HepG2 (cell line): ENCODE measurements around the gene CDH13. TPM values are rescaled to one million over a fixed set of nuclear protein-coding genes. Genes with fewer than 3 reads are reported as not detected.

Experiments
- ATF6 ChIP-seq: sonication (generic); formaldehyde crosslinking; conservative IDR thresholded peaks from 2 replicates; pipeline ENCODE4 v1.4.0; 2020; ENCODE audit warnings: missing genetic modification reagents
- BHLHE40 ChIP-seq: IDR thresholded peaks from 2 replicates; pipeline ENCODE4 v1.6.1; 2011; ENCODE audit warnings: low read length, improper control_type of control experiment
- DBP ChIP-seq: sonication (generic); formaldehyde crosslinking; IDR thresholded peaks from 2 replicates; pipeline ENCODE4 v1.4.0; 2020; ENCODE audit warnings: missing genetic modification reagents; ENCODE audit errors: not compliant biosample characterization
- ELF1 ChIP-seq: sonication (generic); formaldehyde crosslinking; IDR thresholded peaks from 2 replicates; pipeline ENCODE4 v1.4.0; 2020; ENCODE audit warnings: missing genetic modification reagents
- KDM3A ChIP-seq: IDR thresholded peaks from 2 replicates; pipeline ENCODE4 v1.6.1; 2018; ENCODE audit warnings: low read depth, missing compliant biosample characterization
- NFYC ChIP-seq: IDR thresholded peaks from 2 replicates; pipeline ENCODE4 v1.6.1; 2016; ENCODE audit warnings: missing genetic modification reagents, missing compliant biosample characterization
- TARDBP ChIP-seq: sonication (generic); formaldehyde crosslinking; IDR thresholded peaks from 2 replicates; pipeline ENCODE4 v1.8.0; 2022; ENCODE audit warnings: mild to moderate bottlenecking, missing genetic modification reagents
- ZMYM4 ChIP-seq: sonication (generic); formaldehyde crosslinking; IDR thresholded peaks from 2 replicates; pipeline ENCODE4 v1.8.1; 2023; ENCODE audit warnings: mild to moderate bottlenecking, missing genetic modification reagents
- ZNF333 ChIP-seq: sonication (generic); formaldehyde crosslinking; IDR thresholded peaks from 2 replicates; pipeline ENCODE4 v1.4.0; 2020; ENCODE audit warnings: mild to moderate bottlenecking, missing genetic modification reagents, borderline replicate concordance
- ZNF687 ChIP-seq: sonication (generic); formaldehyde crosslinking; IDR thresholded peaks from 2 replicates; pipeline ENCODE4 v1.5.1; 2020; ENCODE audit warnings: mild to moderate bottlenecking, missing genetic modification reagents, moderate library complexity
- polyA plus RNA-seq, 8 experiments: library from polyadenylated mRNA; depleted of rRNA in 3 of 8; stranded (reverse) in 7 of 8; unstranded in 1 of 8; fragments of >200 nt; fragmentation: Illumina TruSeq in 4 of 8; extraction: Trizol in 4 of 8; gene quantifications; 2 replicates each; pipeline versions ENCODE4 v1.2.1 to v1.2.3, GENCODE V29; 2011 to 2016; ENCODE audit warnings: low read depth in 4 of 8, missing spikeins in 1 of 8, mixed read lengths in 1 of 8; ENCODE audit not compliant: insufficient read depth in 1 of 8
- total RNA-seq, 5 experiments: library from RNA; depleted of rRNA; stranded (reverse); fragments of >200 nt; fragmentation: Illumina TruSeq; extraction: Trizol; gene quantifications; 2 replicates each; pipeline ENCODE4 v1.2.3, GENCODE V29; 2016; ENCODE audit warnings: low read depth in 1 of 5

CDH13 gene
- total and polyA plus RNA-seq, 2 of the 13 experiments (the other 11 are each of a cell fraction or from before 2014, with no cell fraction given), result not detected

- TF ChIP-seq ZNF687 (CRISPR knock-in tag), result no peak
- no peak for TF ChIP-seq TARDBP
- no peak for TF ChIP-seq ELF1 (CRISPR knock-in tag)
- TF ChIP-seq DBP (CRISPR knock-in tag), result no peak
- TF ChIP-seq ZMYM4 (CRISPR knock-in tag), result no peak
- no peak for TF ChIP-seq BHLHE40
- TF ChIP-seq ATF6 (CRISPR knock-in tag), result no peak
- TF ChIP-seq ZNF333, result no peak
- TF ChIP-seq NFYC (CRISPR knock-in tag), result no peak
- no peak for TF ChIP-seq KDM3A
Observed at GRCh38 chr16:83513008-83513755, 886.4 kb downstream of the CDH13 start (continued).
